HepG2 (cell line): Measurements from ENCODE around the gene UBR4. TPM values are rescaled to one million over a fixed set of nuclear protein-coding genes. Genes with fewer than 3 reads are reported as not detected.

Experiments
- ATAC-seq: fragments of 200-7000 bp; cut with Tn5 transposase; 3 replicates; pipeline ENCODE4 v1.9.1; 2020; ENCODE audit warnings: mild to moderate bottlenecking, moderate library complexity
- BruUV-seq: library from RNA; stranded (reverse); fragments of 400-500 nt; replicated peaks from 2 replicates; lab custom pipeline; 2021; lab: Mats Ljungman, UMichigan
- CTCF ChIA-PET: fragments of 300-600 bp; formaldehyde crosslinking; extraction: SDS; loops from one replicate; lab custom pipeline; 2021; ENCODE audit warnings: low total read pairs, inconsistent platforms, low intra/inter-chr PET ratio; lab: Yijun Ruan, JAX
- POLR2A ChIA-PET: fragments of 350-600 bp; sonication (Branson Sonifier 250); formaldehyde crosslinking; loops from one replicate; lab custom pipeline; 2020; ENCODE audit warnings: antibody characterized with exemption, inconsistent platforms; lab: Yijun Ruan, JAX
- DNase-seq: peaks from one replicate; pipeline ENCODE4 v3.0.0-alpha.2; 2015; ENCODE audit warnings: low spot score
- FAIRE-seq: peaks from 3 replicates; lab custom pipeline; 2011; peaks lifted over from hg19 to GRCh38; lab: Jason Lieb, UNC
- H2AFZ ChIP-seq: one replicate; pipeline ENCODE4 v1.6.1; 2011; ENCODE audit warnings: low read length, inconsistent platforms
- H3K27ac ChIP-seq: fragments of 300-600 bp; 3 replicates; pipeline ENCODE4 v1.8.0; 2011; ENCODE audit warnings: mixed run types, mild to moderate bottlenecking, mixed read lengths, low read length, inconsistent platforms; ENCODE audit not compliant: insufficient read depth; ENCODE audit errors: extremely low read length
- H3K27me3 ChIP-seq, 2 experiments: fragments of 200-600 bp in 1 of 2; 2 replicates in 1 of 2; 3 replicates in 1 of 2; pipeline versions ENCODE4 v1.6.0 to v1.8.0; 2011; ENCODE audit warnings: low read length in 2 of 2, mild to moderate bottlenecking in 2 of 2, moderate library complexity in 2 of 2, inconsistent platforms in 1 of 2; ENCODE audit not compliant: insufficient read depth in 2 of 2, control insufficient read depth in 1 of 2
- H3K36me3 ChIP-seq, 2 experiments: fragments of 200-600 bp in 1 of 2; replicated peaks in 1 of 2; 2 replicates in 1 of 2; 3 replicates in 1 of 2; pipeline versions ENCODE4 v1.5.1 to v1.8.0; 2011; ENCODE audit warnings: low read length in 2 of 2, inconsistent platforms in 1 of 2; ENCODE audit not compliant: insufficient read depth in 2 of 2, control insufficient read depth in 1 of 2
- H3K4me1 ChIP-seq: 2 replicates; pipeline ENCODE4 v1.5.1; 2012; ENCODE audit warnings: low read length, inconsistent platforms; ENCODE audit not compliant: insufficient read depth
- H3K4me2 ChIP-seq: 2 replicates; pipeline ENCODE4 v1.6.0; 2011; ENCODE audit warnings: low read depth, low read length, inconsistent platforms
- H3K4me3 ChIP-seq, 3 experiments: fragments of 200-600 bp in 1 of 3; sonication (generic), shearing (Covaris generic) in 1 of 3; replicated peaks in 1 of 3; 2 replicates each; pipeline ENCODE4 v1.5.1; 2011 to 2016; ENCODE audit warnings: low read length in 3 of 3, inconsistent platforms in 2 of 3, low read depth in 2 of 3, mild to moderate bottlenecking in 2 of 3, control low read depth in 1 of 3, mixed read lengths in 1 of 3; ENCODE audit not compliant: insufficient read depth in 1 of 3
- H3K79me2 ChIP-seq: one replicate; pipeline ENCODE4 v1.6.1; 2011; ENCODE audit warnings: low read length, inconsistent platforms; ENCODE audit not compliant: insufficient read depth
- H3K9ac ChIP-seq: 2 replicates; pipeline ENCODE4 v1.6.0; 2011; ENCODE audit warnings: mild to moderate bottlenecking, low read depth, low read length, inconsistent platforms; ENCODE audit not compliant: insufficient read depth
- H3K9me3 ChIP-seq: 2 replicates; pipeline ENCODE4 v1.5.1; 2012; ENCODE audit warnings: mild to moderate bottlenecking, low read length
- H4K20me1 ChIP-seq: 2 replicates; pipeline ENCODE4 v1.6.0; 2011; ENCODE audit warnings: inconsistent platforms, mild to moderate bottlenecking, low read length, moderate library complexity; ENCODE audit not compliant: insufficient read depth
- KLF16 ChIP-seq, 2 experiments: sonication (generic) in 1 of 2; formaldehyde crosslinking in 1 of 2; IDR thresholded peaks; 2 replicates each; pipeline versions ENCODE4 v1.6.1 to v1.8.0; 2016 to 2023; ENCODE audit warnings: missing genetic modification reagents in 2 of 2, missing compliant biosample characterization in 1 of 2
- REPIN1 ChIP-seq: sonication (generic); formaldehyde crosslinking; IDR thresholded peaks from 2 replicates; pipeline ENCODE4 v1.8.0; 2022; ENCODE audit warnings: missing genetic modification reagents, low read depth, mild to moderate bottlenecking, borderline replicate concordance
- RORA ChIP-seq: sonication (generic); formaldehyde crosslinking; IDR thresholded peaks from 2 replicates; pipeline ENCODE4 v1.5.0; 2020; ENCODE audit warnings: mild to moderate bottlenecking, missing genetic modification reagents, moderate library complexity
- YEATS4 ChIP-seq: sonication (generic); formaldehyde crosslinking; IDR thresholded peaks from 2 replicates; pipeline ENCODE4 v1.4.0; 2020; ENCODE audit warnings: missing genetic modification reagents, borderline replicate concordance
- ZNF253 ChIP-seq: sonication (generic); formaldehyde crosslinking; IDR thresholded peaks from 2 replicates; pipeline ENCODE4 v1.8.0; 2022; ENCODE audit warnings: mild to moderate bottlenecking, missing genetic modification reagents, borderline replicate concordance
- ZSCAN29 ChIP-seq: sonication (generic); formaldehyde crosslinking; conservative IDR thresholded peaks from 2 replicates; pipeline ENCODE4 v1.4.0; 2020; ENCODE audit warnings: mild to moderate bottlenecking, missing genetic modification reagents
- WGBS: methylation state at CpG from one replicate; pipeline ENCODE4 v1.1.6; 2017; ENCODE audit warnings: low lambda C conversion rate; 5-methylcytosine and 5-hydroxymethylcytosine counted together
- in situ Hi-C: cut with HindIII; loops from 2 replicates; pipeline ENCODE4 v1.10.0; 2017; ENCODE audit warnings: low pct_unique_long_range_greater_than_20kb; ENCODE audit not compliant: extremely low pct_ligation_motif_present
- intact Hi-C: fragments of 100-400 bp; cut with micrococcal nuclease; formaldehyde crosslinking; loops from one replicate; pipeline ENCODE4 v1.10.0; 2022; ENCODE audit not compliant: unreplicated experiment
- polyA plus RNA-seq, 8 experiments: library from polyadenylated mRNA; depleted of rRNA in 3 of 8; stranded (reverse) in 7 of 8; unstranded in 1 of 8; fragments of >200 nt; fragmentation: Illumina TruSeq in 4 of 8; extraction: Trizol in 4 of 8; gene quantifications; 2 replicates each; pipeline versions ENCODE4 v1.2.1 to v1.2.3, GENCODE V29; 2011 to 2016; ENCODE audit warnings: low read depth in 4 of 8, missing spikeins in 1 of 8, mixed read lengths in 1 of 8; ENCODE audit not compliant: insufficient read depth in 1 of 8
- total RNA-seq, 5 experiments: library from RNA; depleted of rRNA; stranded (reverse); fragments of >200 nt; fragmentation: Illumina TruSeq; extraction: Trizol; gene quantifications; 2 replicates each; pipeline ENCODE4 v1.2.3, GENCODE V29; 2016; ENCODE audit warnings: low read depth in 1 of 5
- TF ChIP-seq, protein P1 (sequence below): sonication (generic); formaldehyde crosslinking; IDR thresholded peaks from 2 replicates; pipeline ENCODE4 v1.8.0; 2022; ENCODE audit warnings: mild to moderate bottlenecking, missing genetic modification reagents
- TF ChIP-seq, protein P2 (sequence below): sonication (generic); formaldehyde crosslinking; IDR thresholded peaks from 2 replicates; pipeline ENCODE4 v1.4.0; 2020; ENCODE audit warnings: missing genetic modification reagents
- TF ChIP-seq, protein P3 (sequence below), 2 experiments: fragments of 450-650 bp in 1 of 2; sonication (generic) in 1 of 2; formaldehyde crosslinking; IDR thresholded peaks; 2 replicates each; pipeline versions ENCODE4 v1.5.0 to v1.8.0; 2020 to 2022; ENCODE audit warnings: mild to moderate bottlenecking in 1 of 2, missing genetic modification reagents in 1 of 2
- TF ChIP-seq, protein P4 (sequence below): sonication (generic); formaldehyde crosslinking; conservative IDR thresholded peaks from 2 replicates; pipeline ENCODE4 v1.8.0; 2022; ENCODE audit warnings: mild to moderate bottlenecking, moderate library complexity, missing genetic modification reagents

The UBR4 gene
- total and polyA plus RNA-seq, 2 of the 13 experiments (the other 11 are each of a cell fraction or from before 2014, with no cell fraction given): 59.1 to 106 TPM

DNA sequence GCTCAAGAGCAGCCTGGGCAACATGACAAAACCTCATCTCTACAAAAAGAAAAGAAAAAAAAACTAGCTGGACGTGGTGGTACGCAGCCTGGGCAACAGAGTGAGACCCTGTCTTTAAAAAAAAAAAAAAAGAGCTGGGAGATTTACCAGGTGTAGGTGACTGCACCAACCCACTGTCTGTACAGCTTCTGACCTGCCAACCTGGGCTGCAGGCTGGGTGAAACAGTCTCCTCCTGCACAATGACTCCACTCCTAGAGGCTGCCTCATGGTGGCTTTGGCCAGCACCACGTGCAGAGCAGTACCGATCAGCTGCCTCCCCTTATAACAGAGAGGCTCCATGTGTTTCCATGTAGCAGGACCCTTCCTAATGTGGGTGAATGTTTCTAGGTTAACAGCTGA, 45.2 kb upstream of the UBR4 start:
- FAIRE-seq: no peak
- H3K27me3 ChIP-seq: no peaks in the 10 kb centered on the region; a peak in 1 of 5 replicates
- no peak for ATAC-seq
- in situ Hi-C loops (no loop called here), intact Hi-C loops (no loop called here)
- CTCF ChIA-PET: no interaction called here
- H3K27ac ChIP-seq: no peak overlapping the region
- no TSS peak for BruUV-seq
- peaks cover 4% of the 10 kb centered on the region for H4K20me1 ChIP-seq
- no peaks in the 10 kb centered on the region for H3K9me3 ChIP-seq
- H3K4me3 ChIP-seq: no peak overlapping the region
- peaks cover 27 to 56% of the 10 kb centered on the region in 2 experiments for H3K36me3 ChIP-seq
- no peak overlapping the region for H3K9ac ChIP-seq
- TF ChIP-seq, protein P1, sequence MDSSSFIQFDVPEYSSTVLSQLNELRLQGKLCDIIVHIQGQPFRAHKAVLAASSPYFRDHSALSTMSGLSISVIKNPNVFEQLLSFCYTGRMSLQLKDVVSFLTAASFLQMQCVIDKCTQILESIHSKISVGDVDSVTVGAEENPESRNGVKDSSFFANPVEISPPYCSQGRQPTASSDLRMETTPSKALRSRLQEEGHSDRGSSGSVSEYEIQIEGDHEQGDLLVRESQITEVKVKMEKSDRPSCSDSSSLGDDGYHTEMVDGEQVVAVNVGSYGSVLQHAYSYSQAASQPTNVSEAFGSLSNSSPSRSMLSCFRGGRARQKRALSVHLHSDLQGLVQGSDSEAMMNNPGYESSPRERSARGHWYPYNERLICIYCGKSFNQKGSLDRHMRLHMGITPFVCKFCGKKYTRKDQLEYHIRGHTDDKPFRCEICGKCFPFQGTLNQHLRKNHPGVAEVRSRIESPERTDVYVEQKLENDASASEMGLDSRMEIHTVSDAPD (CRISPR knock-in tag): no peak
- TF ChIP-seq ZSCAN29 (CRISPR knock-in tag) (no peak), KLF16 (CRISPR knock-in tag; IDR thresholded peaks at IDR 0.05) (no peak), ZNF253 (CRISPR knock-in tag) (no peak), YEATS4 (no peak), REPIN1 (CRISPR knock-in tag) (no peak), RORA (CRISPR knock-in tag) (no peak)
- TF ChIP-seq, protein P2, sequence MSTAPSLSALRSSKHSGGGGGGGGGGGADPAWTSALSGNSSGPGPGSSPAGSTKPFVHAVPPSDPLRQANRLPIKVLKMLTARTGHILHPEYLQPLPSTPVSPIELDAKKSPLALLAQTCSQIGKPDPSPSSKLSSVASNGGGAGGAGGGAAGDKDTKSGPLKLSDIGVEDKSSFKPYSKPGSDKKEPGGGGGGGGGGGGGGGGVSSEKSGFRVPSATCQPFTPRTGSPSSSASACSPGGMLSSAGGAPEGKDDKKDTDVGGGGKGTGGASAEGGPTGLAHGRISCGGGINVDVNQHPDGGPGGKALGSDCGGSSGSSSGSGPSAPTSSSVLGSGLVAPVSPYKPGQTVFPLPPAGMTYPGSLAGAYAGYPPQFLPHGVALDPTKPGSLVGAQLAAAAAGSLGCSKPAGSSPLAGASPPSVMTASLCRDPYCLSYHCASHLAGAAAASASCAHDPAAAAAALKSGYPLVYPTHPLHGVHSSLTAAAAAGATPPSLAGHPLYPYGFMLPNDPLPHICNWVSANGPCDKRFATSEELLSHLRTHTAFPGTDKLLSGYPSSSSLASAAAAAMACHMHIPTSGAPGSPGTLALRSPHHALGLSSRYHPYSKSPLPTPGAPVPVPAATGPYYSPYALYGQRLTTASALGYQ (CRISPR knock-in tag): no peak
- TF ChIP-seq, protein P3, sequence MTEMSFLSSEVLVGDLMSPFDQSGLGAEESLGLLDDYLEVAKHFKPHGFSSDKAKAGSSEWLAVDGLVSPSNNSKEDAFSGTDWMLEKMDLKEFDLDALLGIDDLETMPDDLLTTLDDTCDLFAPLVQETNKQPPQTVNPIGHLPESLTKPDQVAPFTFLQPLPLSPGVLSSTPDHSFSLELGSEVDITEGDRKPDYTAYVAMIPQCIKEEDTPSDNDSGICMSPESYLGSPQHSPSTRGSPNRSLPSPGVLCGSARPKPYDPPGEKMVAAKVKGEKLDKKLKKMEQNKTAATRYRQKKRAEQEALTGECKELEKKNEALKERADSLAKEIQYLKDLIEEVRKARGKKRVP (CRISPR knock-in tag; IDR thresholded peaks at IDR 0.05): no peak
- TF ChIP-seq, protein P4, sequence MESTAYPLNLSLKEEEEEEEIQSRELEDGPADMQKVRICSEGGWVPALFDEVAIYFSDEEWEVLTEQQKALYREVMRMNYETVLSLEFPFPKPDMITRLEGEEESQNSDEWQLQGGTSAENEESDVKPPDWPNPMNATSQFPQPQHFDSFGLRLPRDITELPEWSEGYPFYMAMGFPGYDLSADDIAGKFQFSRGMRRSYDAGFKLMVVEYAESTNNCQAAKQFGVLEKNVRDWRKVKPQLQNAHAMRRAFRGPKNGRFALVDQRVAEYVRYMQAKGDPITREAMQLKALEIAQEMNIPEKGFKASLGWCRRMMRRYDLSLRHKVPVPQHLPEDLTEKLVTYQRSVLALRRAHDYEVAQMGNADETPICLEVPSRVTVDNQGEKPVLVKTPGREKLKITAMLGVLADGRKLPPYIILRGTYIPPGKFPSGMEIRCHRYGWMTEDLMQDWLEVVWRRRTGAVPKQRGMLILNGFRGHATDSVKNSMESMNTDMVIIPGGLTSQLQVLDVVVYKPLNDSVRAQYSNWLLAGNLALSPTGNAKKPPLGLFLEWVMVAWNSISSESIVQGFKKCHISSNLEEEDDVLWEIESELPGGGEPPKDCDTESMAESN: no peak
- WGBS: 100% methylated on average over 3 of the region's 4 CpGs
- no peak overlapping the region for H3K4me2 ChIP-seq
- no peak overlapping the region for H2AFZ ChIP-seq
- DNase-seq: no peak
- peaks cover 53% of the 10 kb centered on the region for H3K79me2 ChIP-seq
- POLR2A ChIA-PET: interaction anchor here (1.4 kb wide), 1 partner anchor 57 kb away, joined by 5 read pairs; the partner anchor contains the start of genes AKR7A2 and SLC66A1
- H3K4me1 ChIP-seq: peaks cover 25% of the 10 kb centered on the region
